G401.6 (cell line): ENCODE data around the gene MAMDC4.

Experiments
- FAIRE-seq: peaks from 2 replicates; lab custom pipeline; 2012; peaks lifted over from hg19 to GRCh38; lab: Jason Lieb, UNC

Gene MAMDC4

GRCh38 chr9:136849960-136850865, 1.9 kb upstream of the MAMDC4 start:
- no peak for FAIRE-seq

GRCh38 chr9:136850866-136851775, 1.0 kb upstream of the MAMDC4 start:
- no peak for FAIRE-seq

- FAIRE-seq = no peak
Observed at GRCh38 chr9:136852664-136853595, 784 bp downstream of the MAMDC4 start.

- FAIRE-seq = no peak
Observed at GRCh38 chr9:136853596-136854112, 1.5 kb downstream of the MAMDC4 start.

- FAIRE-seq = no peak
Observed at GRCh38 chr9:136854113-136854841, 2.1 kb downstream of the MAMDC4 start.

GRCh38 chr9:136854842-136855460, 2.8 kb downstream of the MAMDC4 start:
- FAIRE-seq = no peak

GRCh38 chr9:136855461-136856078, 3.4 kb downstream of the MAMDC4 start:
- FAIRE-seq = no peak

GRCh38 chr9:136856079-136856476, 3.9 kb downstream of the MAMDC4 start:
- no peak for FAIRE-seq

- FAIRE-seq = no peak
Observed at GRCh38 chr9:136856541-136857141, 4.5 kb downstream of the MAMDC4 start.

GRCh38 chr9:136857166-136857565, 5.0 kb downstream of the MAMDC4 start:
- FAIRE-seq = no peak

GRCh38 chr9:136857581-136858412, 5.7 kb downstream of the MAMDC4 start:
- FAIRE-seq = no peak

- FAIRE-seq = no peak
Observed at GRCh38 chr9:136858452-136858843, 6.3 kb downstream of the MAMDC4 start.

- no peak for FAIRE-seq
Observed at GRCh38 chr9:136858844-136859757, 7.0 kb downstream of the MAMDC4 start.

- FAIRE-seq = no peak
Observed at GRCh38 chr9:136860529-136860928, 8.4 kb downstream of the MAMDC4 start.

GRCh38 chr9:136860933-136861873, 9.1 kb downstream of the MAMDC4 start:
- FAIRE-seq = no peak

GRCh38 chr9:136861874-136862457, 9.8 kb downstream of the MAMDC4 start:
- FAIRE-seq = no peak
